GM12878 (cell line): Measurements from ENCODE around the gene TET2. TPM values are rescaled to one million over a fixed set of nuclear protein-coding genes. Genes with fewer than 3 reads are reported as not detected.

Experiments
- ATAC-seq: fragments of 200-7000 bp; cut with Tn5 transposase; 3 replicates; pipeline ENCODE4 v1.9.1; 2020; ENCODE audit warnings: mild to moderate bottlenecking, moderate library complexity
- BruUV-seq: library from RNA; stranded (reverse); fragments of 400-500 nt; replicated peaks from 2 replicates; lab custom pipeline; 2021; lab: Mats Ljungman, UMichigan
- CTCF ChIA-PET: fragments of 300-600 bp; sonication (Branson Sonifier 250); formaldehyde crosslinking; extraction: SDS; loops from one replicate; lab custom pipeline; 2021; ENCODE audit warnings: inconsistent platforms; lab: Yijun Ruan, JAX
- POLR2A ChIA-PET: fragments of 350-600 bp; formaldehyde crosslinking; extraction: SDS; loops from one replicate; lab custom pipeline; 2021; ENCODE audit warnings: inconsistent platforms; lab: Charles Lee
- RAD21 ChIA-PET: fragments of 300-600 bp; sonication (Branson Sonifier 250); formaldehyde crosslinking; loops from one replicate; lab custom pipeline; 2023; ENCODE audit warnings: antibody characterized with exemption; ENCODE audit not compliant: unreplicated experiment; lab: Charles Lee
- SMC1A ChIA-PET: fragments of 300-600 bp; sonication (Branson Sonifier 250); formaldehyde crosslinking; loops from one replicate; lab custom pipeline; 2023; ENCODE audit not compliant: unreplicated experiment, uncharacterized antibody; lab: Charles Lee
- DNase-seq: peaks from one replicate; pipeline ENCODE4 v3.0.0-alpha.2; 2011; ENCODE audit warnings: low read depth, low spot score
- FAIRE-seq: peaks from 3 replicates; lab custom pipeline; 2011; peaks lifted over from hg19 to GRCh38; lab: Jason Lieb, UNC
- H2AFZ ChIP-seq: 2 replicates; pipeline ENCODE4 v1.6.0; 2011; ENCODE audit warnings: low read depth, low read length, control low read depth; ENCODE audit not compliant: control insufficient read depth
- H3K27ac ChIP-seq: 2 replicates; pipeline ENCODE4 v1.5.1; 2011; ENCODE audit warnings: control low read depth; ENCODE audit not compliant: control insufficient read depth, insufficient read depth
- H3K27me3 ChIP-seq, 2 experiments: replicated peaks in 1 of 2; 2 replicates each; pipeline versions ENCODE4 v1.6.0 to v1.6.1; 2011; ENCODE audit warnings: low read length in 1 of 2; ENCODE audit not compliant: control insufficient read depth in 2 of 2, insufficient read depth in 2 of 2
- H3K36me3 ChIP-seq, 2 experiments: 2 replicates each; pipeline ENCODE4 v1.5.1; 2011; ENCODE audit warnings: low read length in 1 of 2; ENCODE audit not compliant: control insufficient read depth in 2 of 2, insufficient read depth in 2 of 2
- H3K4me1 ChIP-seq: 2 replicates; pipeline ENCODE4 v1.6.1; 2011; ENCODE audit warnings: mild to moderate bottlenecking, low read length, moderate library complexity, mixed read lengths; ENCODE audit not compliant: control insufficient read depth, insufficient read depth
- H3K4me2 ChIP-seq: 2 replicates; pipeline ENCODE4 v1.6.0; 2011; ENCODE audit warnings: control low read depth; ENCODE audit not compliant: control insufficient read depth, insufficient read depth
- H3K4me3 ChIP-seq: fragments of 200-600 bp; sonication (generic); 2 replicates; pipeline ENCODE4 v1.5.1; 2016
- H3K79me2 ChIP-seq: 2 replicates; pipeline ENCODE4 v1.6.0; 2011; ENCODE audit warnings: low read length; ENCODE audit not compliant: control insufficient read depth, insufficient read depth
- H3K9ac ChIP-seq: 2 replicates; pipeline ENCODE4 v1.8.0; 2011; ENCODE audit warnings: low read length, control low read depth, mixed read lengths; ENCODE audit not compliant: control insufficient read depth, insufficient read depth
- H3K9me3 ChIP-seq: replicated peaks from 3 replicates; pipeline ENCODE4 v1.5.1; 2011; ENCODE audit warnings: mild to moderate bottlenecking, low read length; ENCODE audit not compliant: control insufficient read depth, insufficient read depth
- H4K20me1 ChIP-seq: 2 replicates; pipeline ENCODE4 v1.6.0; 2011; ENCODE audit not compliant: control insufficient read depth, insufficient read depth
- MEF2A ChIP-seq: IDR thresholded peaks from 2 replicates; pipeline ENCODE4 v1.6.1; 2011; ENCODE audit warnings: low read depth, mild to moderate bottlenecking, low read length, moderate library complexity; ENCODE audit not compliant: insufficient read depth
- WGBS: methylation state at CpG from one replicate; pipeline ENCODE4 v1.1.6; 2016; ENCODE audit warnings: low lambda C conversion rate; ENCODE audit not compliant: insufficient replicate concordance, insufficient coverage; ENCODE audit errors: missing lambda C conversion rate; 5-methylcytosine and 5-hydroxymethylcytosine counted together
- in situ Hi-C: fragments of 300-500 bp; cut with MboI; formaldehyde crosslinking; loops from 9 replicates; pipeline ENCODE4 v1.14.3; 2018; ENCODE audit warnings: mixed read lengths
- intact Hi-C: fragments of 100-400 bp; cut with micrococcal nuclease; formaldehyde crosslinking; loops from one replicate; pipeline ENCODE4 v1.14.2; 2022; ENCODE audit not compliant: unreplicated experiment
- polyA plus RNA-seq, 11 experiments: library from polyadenylated mRNA; depleted of rRNA in 4 of 11; unstranded in 6 of 11; stranded (reverse) in 5 of 11; fragments of >200 nt; fragmentation: Nextera tagmentation in 4 of 11; fragmentation: Illumina TruSeq in 1 of 11; extraction: Ambion mirVana in 4 of 11; extraction: Trizol in 1 of 11; gene quantifications; 1 replicate in 1 of 11; 2 replicates in 10 of 11; pipeline versions ENCODE4 v1.2.1 to v1.2.3, GENCODE V29; 2011 to 2016; ENCODE audit warnings: inconsistent platforms in 2 of 11, missing spikeins in 2 of 11, low read depth in 1 of 11
- total RNA-seq, 4 experiments: library from RNA; depleted of rRNA in 3 of 4; stranded (reverse); fragments of >200 nt in 3 of 4; fragmentation: Illumina TruSeq in 1 of 4; extraction: Trizol in 1 of 4; gene quantifications; 2 replicates each; pipeline versions ENCODE4 v1.2.1 to v1.2.3, GENCODE V29; 2013 to 2021
- TF ChIP-seq, protein P1 (sequence below): IDR thresholded peaks from 2 replicates; pipeline ENCODE4 v1.6.1; 2012; ENCODE audit warnings: low read depth, low read length, improper control_type of control experiment
- TF ChIP-seq, protein P2 (sequence below): fragments of 450-650 bp; formaldehyde crosslinking; IDR thresholded peaks from 2 replicates; pipeline ENCODE4 v1.4.0; 2020; ENCODE audit warnings: mild to moderate bottlenecking, moderate library complexity
- TF ChIP-seq, protein P3 (sequence below): fragments of 450-650 bp; IDR thresholded peaks from 2 replicates; pipeline ENCODE4 v1.6.1; 2017; ENCODE audit warnings: mild to moderate bottlenecking

The TET2 gene
- total and polyA plus RNA-seq, 10 of the 15 experiments (the other 5 are each of a cell fraction or from before 2014, with no cell fraction given): 3.7 to 49.0 (median 27.5) TPM

DNA sequence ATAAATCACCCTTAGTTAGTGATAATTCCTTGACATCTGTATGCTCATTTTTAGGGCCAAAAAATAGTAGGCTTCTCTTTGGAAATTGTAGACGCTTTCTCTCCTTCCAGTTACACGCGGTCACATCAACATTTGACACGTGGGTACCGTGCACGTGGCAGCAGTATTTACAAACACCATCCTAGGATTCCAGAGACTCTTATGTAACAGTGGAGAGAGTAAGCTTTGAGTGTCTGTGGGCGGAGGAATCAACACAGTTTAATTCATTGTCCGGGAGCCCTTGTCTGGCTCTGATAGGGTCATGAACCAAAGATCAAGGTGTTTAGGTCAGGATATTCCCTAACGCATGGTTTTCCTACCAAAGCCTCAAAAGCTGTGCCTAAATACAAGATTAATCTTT lies 12.2 kb downstream of the TET2 start:
- RAD21 ChIA-PET: no interaction called here
- H3K9me3 ChIP-seq: peaks cover 12% of the 10 kb centered on the region
- WGBS: 99% methylated on average over 9 of the region's 9 CpGs
- peaks cover 98% of the 10 kb centered on the region for H3K79me2 ChIP-seq
- no peak overlapping the region for H2AFZ ChIP-seq
- POLR2A ChIA-PET: interaction anchor here (0.6 to 0.7 kb wide), 2 partner anchors 12 to 348 kb away, joined by 3 read pairs; no protein-coding TSS in a partner anchor
- SMC1A ChIA-PET: no interaction called here
- CTCF ChIA-PET: no interaction called here
- H3K27ac ChIP-seq: no peak overlapping the region
- H3K4me1 ChIP-seq: peaks cover 5% of the 10 kb centered on the region; the same call in 1 of the 2 replicates
- no peak overlapping the region for H3K4me2 ChIP-seq
- in situ Hi-C loops (no loop called here), intact Hi-C loops (no loop called here)
- FAIRE-seq (no peak), DNase-seq (no peak), ATAC-seq (no peak)
- H3K36me3 ChIP-seq: peaks cover 0 to 13% of the 10 kb centered on the region in 2 experiments; a peak in 2 of 4 replicates
- no peak overlapping the region for H3K9ac ChIP-seq
- no TSS peak for BruUV-seq
- TF ChIP-seq, protein P1, sequence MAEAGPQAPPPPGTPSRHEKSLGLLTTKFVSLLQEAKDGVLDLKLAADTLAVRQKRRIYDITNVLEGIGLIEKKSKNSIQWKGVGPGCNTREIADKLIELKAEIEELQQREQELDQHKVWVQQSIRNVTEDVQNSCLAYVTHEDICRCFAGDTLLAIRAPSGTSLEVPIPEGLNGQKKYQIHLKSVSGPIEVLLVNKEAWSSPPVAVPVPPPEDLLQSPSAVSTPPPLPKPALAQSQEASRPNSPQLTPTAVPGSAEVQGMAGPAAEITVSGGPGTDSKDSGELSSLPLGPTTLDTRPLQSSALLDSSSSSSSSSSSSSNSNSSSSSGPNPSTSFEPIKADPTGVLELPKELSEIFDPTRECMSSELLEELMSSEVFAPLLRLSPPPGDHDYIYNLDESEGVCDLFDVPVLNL: no peak
- H3K4me3 ChIP-seq: no peak overlapping the region
- peaks cover 6% of the 10 kb centered on the region; the same call in 1 of the 2 replicates for H4K20me1 ChIP-seq
- H3K27me3 ChIP-seq: no peaks in the 10 kb centered on the region

DNA sequence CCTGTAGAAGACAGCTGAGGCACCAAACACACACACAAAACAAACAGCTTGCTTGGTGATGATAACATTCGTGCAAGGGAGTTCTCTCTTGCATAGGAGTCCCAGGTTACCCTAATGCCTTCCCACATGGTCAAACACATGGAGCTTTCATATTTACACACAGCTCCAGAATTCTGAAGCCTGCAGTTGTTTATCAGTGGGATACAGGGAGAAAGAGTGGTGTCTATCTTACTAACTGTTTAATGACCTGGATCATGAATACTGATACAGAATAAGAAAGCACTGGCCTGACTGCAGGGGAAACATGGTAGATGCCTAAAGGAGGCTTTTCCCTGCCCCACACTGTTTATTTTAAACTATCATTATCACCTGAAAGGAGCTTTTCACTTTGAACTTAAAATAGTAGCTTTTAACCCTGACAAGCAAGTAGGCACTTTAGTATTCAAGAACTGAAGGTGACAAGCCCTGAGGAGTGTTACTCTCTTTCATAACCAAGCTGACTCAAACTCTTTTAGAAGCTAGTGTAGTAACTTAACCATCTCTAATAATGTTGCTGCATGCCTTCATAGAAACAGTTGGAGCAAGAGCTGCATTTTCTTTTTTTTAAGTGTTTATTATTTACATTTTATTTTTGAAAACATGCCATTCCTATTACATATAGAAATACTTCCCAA lies 15.6 kb downstream of the TET2 start:
- TF ChIP-seq, protein P2, sequence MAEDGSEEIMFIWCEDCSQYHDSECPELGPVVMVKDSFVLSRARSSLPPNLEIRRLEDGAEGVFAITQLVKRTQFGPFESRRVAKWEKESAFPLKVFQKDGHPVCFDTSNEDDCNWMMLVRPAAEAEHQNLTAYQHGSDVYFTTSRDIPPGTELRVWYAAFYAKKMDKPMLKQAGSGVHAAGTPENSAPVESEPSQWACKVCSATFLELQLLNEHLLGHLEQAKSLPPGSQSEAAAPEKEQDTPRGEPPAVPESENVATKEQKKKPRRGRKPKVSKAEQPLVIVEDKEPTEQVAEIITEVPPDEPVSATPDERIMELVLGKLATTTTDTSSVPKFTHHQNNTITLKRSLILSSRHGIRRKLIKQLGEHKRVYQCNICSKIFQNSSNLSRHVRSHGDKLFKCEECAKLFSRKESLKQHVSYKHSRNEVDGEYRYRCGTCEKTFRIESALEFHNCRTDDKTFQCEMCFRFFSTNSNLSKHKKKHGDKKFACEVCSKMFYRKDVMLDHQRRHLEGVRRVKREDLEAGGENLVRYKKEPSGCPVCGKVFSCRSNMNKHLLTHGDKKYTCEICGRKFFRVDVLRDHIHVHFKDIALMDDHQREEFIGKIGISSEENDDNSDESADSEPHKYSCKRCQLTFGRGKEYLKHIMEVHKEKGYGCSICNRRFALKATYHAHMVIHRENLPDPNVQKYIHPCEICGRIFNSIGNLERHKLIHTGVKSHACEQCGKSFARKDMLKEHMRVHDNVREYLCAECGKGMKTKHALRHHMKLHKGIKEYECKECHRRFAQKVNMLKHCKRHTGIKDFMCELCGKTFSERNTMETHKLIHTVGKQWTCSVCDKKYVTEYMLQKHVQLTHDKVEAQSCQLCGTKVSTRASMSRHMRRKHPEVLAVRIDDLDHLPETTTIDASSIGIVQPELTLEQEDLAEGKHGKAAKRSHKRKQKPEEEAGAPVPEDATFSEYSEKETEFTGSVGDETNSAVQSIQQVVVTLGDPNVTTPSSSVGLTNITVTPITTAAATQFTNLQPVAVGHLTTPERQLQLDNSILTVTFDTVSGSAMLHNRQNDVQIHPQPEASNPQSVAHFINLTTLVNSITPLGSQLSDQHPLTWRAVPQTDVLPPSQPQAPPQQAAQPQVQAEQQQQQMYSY (CRISPR knock-in tag): no peak
- TF ChIP-seq, protein P3, sequence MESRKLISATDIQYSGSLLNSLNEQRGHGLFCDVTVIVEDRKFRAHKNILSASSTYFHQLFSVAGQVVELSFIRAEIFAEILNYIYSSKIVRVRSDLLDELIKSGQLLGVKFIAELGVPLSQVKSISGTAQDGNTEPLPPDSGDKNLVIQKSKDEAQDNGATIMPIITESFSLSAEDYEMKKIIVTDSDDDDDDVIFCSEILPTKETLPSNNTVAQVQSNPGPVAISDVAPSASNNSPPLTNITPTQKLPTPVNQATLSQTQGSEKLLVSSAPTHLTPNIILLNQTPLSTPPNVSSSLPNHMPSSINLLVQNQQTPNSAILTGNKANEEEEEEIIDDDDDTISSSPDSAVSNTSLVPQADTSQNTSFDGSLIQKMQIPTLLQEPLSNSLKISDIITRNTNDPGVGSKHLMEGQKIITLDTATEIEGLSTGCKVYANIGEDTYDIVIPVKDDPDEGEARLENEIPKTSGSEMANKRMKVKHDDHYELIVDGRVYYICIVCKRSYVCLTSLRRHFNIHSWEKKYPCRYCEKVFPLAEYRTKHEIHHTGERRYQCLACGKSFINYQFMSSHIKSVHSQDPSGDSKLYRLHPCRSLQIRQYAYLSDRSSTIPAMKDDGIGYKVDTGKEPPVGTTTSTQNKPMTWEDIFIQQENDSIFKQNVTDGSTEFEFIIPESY: no peak
- TF ChIP-seq MEF2A: 0 out of 2 replicates have a peak, but pooled peaks have one; percentile 22
- Histone ChIP-seq H4K20me1 (peaks cover 3% of the 10 kb centered on the region; the same call in 1 of the 2 replicates), H3K4me2 (0 out of 2 replicates have a peak overlapping the region, but pooled peaks have one; percentile 19), H2AFZ (no peak overlapping the region), H3K9me3 (peaks cover 20% of the 10 kb centered on the region), H3K79me2 (peaks cover 92% of the 10 kb centered on the region), H3K4me3 (no peak overlapping the region), H3K27me3 (no peaks in the 10 kb centered on the region), H3K4me1 (peaks cover 5% of the 10 kb centered on the region; the same call in 1 of the 2 replicates), H3K27ac (no peak overlapping the region; the same call in 1 of the 2 replicates), H3K9ac (no peak overlapping the region), H3K36me3 (peaks cover 0 to 13% of the 10 kb centered on the region in 2 experiments; a peak in 2 of 4 replicates)
- CTCF ChIA-PET: interaction anchor here (0.7 to 1.9 kb wide), 9 partner anchors 12 to 312 kb away, joined by 3 to 9 read pairs (median 3); partner anchors contain the start of gene PPA2
- SMC1A ChIA-PET: interaction anchor here (0.7 to 3.7 kb wide), 16 partner anchors 8 to 310 kb away, joined by 3 to 14 read pairs (median 6); no protein-coding TSS in a partner anchor
- ATAC-seq: peak; percentile 70
- WGBS: 42% methylated on average over 1 of the region's 1 CpG
- in situ Hi-C loops (no loop called here), intact Hi-C loops (no loop called here)
- no peak for FAIRE-seq
- DNase-seq: no peak
- POLR2A ChIA-PET: interaction anchor here (1.4 kb wide), 1 partner anchor 11 kb away, joined by 4 read pairs; no protein-coding TSS in a partner anchor
- RAD21 ChIA-PET: interaction anchor here (1.0 to 1.8 kb wide), 5 partner anchors 8 to 291 kb away, joined by 3 to 4 read pairs (median 3); no protein-coding TSS in a partner anchor
- BruUV-seq: no TSS peak
